GM19023 (cell line): ENCODE results near the gene CFDP1.
"Not testable (repeated sequence)": the region's sequence is repeated elsewhere in the genome, so short reads cannot be mapped to it uniquely, and the experiment has no call there.

Experiments used
- ATAC-seq: cut with Tn5 transposase; IDR thresholded peaks from one replicate; pipeline ENCODE4 v1.9.1; 2021; ENCODE audit warnings: mild to moderate bottlenecking, moderate library complexity; ENCODE audit not compliant: unreplicated experiment

The CFDP1 gene

DNA sequence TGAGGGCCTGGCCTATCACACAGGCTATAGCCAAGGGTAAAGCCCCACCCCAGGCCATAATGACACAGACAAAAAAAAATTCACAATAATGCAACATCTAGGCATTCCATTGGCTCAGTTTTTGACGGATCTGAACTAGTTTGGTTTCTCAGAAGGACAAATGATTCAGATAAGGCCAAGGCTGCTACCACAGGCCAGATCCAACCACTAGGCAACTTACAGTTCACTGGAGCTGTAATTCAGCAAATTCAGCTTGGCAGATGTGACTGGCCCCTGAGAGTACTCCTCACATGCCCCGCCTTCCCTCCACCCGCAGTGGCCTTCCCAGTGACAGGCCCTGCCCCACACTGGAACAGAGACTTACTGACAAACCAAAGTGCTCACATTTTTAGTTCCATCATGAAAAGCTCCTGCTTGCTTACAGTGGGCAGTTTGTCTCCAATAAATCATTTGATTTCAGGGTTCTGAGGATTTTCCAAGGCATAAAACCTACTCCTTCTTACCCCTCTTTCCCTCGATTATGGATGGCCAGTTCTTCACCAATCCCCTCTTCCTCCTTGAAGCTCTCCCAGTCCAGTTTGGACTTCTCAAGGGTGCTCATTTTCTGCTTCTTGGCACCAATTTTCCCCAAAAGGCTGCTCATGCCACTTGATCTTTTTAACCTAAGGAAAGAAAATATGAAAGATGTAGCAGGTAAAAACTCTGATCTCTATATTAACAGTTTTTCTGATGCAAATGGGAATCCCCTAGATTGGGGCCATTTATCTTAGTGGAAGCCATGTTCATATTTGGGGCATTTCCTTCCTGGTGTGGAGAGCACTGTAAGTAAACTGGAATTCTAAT is 128.6 kb downstream of the CFDP1 start:
- ATAC-seq = no peak

DNA sequence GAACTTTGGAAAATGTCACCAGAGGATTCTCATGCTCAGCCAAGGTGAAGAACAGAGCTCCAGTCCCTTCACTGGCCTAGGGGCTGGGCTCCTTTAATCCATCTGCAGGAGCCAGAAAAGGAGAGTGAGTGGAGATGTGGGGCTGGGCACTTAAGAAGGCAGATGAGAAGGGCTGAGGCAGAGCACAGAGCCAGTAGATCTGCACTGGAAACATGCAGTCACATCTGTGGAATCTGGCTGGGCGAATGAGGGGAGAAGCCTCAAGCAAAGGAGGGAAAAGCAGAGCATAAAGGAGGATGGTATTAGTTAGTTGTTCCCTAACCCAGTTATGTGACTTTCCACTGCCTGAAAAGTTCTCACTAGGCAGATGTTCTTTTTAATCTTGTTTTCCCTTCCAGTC is 131.5 kb downstream of the CFDP1 start:
- ATAC-seq = no peak

DNA sequence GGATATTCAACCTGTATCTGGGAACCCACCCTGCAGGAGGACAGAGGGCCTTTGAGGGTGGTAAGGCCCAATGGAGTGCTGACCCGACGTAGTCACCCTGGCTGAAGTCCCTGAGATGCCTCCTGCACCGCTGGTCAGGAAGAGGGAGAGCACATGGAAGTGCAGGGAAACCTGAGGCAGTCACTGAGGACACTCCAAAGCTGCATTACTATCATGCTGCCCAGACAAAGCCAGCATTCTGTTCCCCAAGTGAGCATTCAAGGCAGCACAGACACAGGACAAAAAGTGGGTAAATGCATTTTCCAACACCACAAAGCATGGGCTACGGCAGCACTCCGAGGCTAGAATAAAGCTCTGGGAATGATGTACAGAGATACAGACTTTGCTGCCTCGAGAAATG is 135.0 kb downstream of the CFDP1 start:
- no peak for ATAC-seq

DNA sequence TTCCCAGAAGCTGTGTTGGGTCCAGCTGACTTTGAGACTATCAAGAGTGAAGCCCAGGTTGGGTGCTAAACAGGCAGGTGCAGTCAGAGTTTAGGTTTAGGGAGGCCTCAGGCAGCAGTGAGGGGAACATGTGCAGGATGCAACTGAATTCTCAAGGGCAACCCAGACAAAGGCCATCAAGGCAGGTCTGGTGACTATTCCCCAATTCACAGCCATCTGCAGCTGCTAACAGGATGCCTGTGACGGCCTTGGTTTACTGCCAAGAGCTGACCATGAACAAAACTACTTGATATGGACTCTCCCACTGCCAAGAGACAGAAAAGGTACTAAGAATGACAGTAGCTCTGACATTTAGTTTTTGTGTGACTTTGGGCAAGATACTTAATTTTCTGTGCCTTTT is 136.7 kb downstream of the CFDP1 start:
- ATAC-seq = no peak

DNA sequence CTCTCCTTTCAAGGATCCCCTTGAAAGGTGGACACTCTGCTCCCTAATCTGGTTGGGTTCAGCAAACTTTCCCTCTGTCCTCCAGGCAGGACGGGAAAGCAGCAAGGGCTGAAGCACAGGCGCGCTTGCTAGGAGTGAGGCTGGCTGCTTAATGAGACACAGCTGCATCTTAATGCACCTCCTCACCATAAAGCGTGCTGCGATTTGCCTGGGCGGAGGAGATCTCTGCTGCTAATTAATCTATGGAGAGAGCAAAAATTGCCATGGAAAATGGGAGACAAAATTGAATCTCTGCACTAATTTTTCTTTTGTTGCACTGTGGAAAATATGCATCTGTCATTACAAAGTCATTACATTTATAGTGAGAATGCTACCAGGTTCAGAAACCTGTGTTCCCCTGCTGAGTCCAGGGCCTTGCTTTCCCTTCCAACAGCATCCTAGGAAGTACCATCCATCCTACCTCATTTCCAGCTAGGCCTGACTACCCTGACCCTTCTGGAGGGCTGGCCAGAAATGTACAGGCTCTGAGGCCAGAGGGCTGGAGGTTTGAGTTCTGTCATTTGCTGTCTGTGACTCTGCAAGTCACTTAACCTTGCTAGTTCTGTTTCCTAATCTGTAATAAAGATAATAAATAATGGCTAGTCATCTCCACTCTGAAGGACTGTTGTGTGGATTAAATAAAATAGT is 138.4 kb downstream of the CFDP1 start:
- no peak for ATAC-seq

DNA sequence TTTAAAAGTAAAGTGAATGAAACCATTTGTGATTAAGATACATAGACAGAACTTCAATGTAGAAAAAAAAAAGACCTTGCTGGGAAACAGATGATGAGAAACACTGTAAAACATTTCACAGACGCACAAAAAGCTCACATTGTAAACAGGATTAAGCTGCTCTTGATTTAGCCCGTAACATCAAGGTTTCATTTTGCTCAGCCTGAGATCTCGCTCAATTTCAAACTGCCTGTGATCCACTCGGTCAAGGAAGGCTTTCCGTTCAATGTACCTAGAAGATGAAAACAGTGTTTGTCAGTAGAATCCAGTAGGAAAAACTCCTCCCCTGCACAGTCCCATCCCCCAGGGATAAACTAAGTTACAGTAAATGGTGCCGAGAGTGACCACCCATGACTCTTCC is 139.5 kb downstream of the CFDP1 start:
- ATAC-seq = no peak

DNA sequence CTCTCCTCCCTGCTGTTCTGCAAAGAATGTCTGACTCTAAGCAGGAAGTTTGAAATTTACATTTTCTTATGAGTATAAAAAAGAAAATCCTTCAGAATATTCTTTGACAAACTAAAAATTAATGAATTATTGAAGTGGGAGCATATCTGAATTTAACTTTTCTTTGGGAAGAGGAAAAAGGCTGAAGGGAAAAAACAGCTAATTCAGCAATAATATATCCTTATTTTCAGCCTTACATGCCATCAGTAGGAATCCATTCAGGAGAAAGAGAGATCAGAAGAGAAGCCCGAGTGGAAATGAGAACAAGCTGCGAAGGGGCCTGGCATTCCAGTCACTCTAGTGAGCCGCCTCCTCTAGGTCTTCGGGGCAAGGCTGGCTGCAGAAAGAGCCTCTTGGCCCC is 140.1 kb downstream of the CFDP1 start:
- ATAC-seq = no peak

DNA sequence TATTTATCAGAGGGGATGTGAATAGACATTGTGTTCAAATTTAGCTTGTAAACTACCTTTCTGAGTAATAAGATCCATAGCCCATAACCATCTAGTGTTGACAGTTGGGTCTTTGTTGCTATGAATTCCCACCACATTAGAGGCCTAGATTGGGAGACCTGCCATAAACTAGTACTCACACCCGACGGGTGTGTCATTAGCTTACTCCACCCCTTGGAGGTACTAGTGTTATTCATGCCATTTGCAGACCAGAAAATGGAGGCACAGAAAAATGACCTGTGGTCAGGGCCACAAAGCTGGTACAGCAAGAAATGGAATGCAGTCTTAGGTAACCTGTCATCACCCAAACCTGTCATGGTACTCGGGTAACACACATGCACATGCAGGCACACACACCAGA is 140.6 kb downstream of the CFDP1 start:
- ATAC-seq = no peak

DNA sequence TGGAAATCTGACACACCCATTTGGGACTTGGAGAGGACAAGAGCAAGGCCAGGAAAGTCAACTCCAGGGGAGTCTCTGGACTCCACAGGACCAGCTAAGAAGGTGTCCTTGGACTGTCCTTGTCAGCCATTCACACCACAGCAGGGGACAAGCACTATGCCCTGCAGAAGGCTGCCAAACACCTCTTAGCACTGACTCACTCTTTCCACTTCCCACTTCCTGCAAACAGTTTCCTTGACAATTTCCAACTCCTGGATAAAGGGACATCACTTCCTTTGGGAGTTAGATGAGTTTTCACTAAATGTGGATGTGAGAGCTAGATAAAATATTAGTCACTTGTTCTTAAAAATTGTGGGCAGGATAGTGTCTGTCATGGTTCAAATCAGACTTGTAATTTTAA is 144.1 kb downstream of the CFDP1 start:
- ATAC-seq = no peak

DNA sequence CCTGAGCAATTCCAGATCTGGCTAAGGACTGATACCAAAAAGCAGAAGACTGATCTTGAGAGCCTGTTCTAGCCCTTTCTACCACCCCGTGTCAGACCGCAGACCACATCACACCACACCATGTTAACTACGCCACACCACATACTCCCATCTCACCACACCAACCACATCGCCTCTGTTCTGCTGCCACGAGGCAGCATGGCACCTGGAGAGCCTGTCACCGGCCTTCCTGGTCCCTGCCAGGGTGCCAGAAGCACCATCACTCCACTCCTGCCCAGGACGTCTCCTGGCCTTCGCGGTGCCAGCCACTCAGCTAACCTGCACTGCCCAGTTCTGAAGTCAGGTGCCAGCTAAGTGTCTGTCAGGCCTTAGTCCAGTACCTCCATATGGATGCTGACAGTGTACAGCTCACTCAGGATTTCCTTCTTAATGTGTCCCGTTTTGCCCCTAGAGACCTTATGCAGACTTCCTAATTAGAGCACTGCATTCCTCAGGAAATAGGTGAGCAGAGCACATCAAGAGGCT is 144.6 kb downstream of the CFDP1 start:
- ATAC-seq = no peak

DNA sequence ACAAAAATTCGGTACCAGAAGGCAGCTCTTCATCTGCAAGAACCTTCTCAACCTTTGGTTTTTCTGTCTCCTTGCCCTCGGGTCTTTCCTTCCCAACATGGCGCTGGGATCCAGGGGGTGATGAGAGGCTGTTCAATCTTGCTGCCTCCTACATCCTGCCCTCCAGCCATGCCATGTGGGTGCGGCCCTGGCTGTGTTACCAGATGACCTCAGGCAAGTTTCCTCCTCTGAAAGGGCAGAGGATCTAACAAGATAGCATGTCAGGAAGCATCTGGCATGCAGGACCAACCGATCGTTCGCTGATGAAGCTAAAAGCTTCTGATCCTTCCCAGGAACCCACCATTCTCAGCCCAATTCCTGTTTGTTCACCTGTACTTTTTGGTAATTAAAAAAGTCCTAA is 145.1 kb downstream of the CFDP1 start:
- ATAC-seq = no peak

DNA sequence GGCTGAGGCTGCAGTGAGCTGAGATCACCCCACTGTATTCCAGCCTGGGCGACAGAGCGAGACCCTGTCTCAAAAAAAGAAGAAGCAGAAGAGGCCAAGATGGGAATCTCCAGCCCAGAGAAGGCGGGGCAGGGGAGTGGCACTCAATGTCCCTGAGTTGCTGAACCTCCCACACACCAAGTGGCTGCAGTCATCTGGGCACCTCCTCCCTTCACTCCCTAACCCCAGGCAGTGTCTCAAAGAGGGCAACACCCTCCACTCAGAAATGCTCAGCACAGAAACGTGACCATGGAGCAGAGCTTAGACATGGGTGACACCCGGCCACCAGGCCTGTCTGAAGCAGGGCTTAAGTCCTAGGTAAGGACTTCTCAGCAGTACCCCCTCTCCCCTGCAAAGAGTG is 145.6 kb downstream of the CFDP1 start:
- ATAC-seq = no peak

DNA sequence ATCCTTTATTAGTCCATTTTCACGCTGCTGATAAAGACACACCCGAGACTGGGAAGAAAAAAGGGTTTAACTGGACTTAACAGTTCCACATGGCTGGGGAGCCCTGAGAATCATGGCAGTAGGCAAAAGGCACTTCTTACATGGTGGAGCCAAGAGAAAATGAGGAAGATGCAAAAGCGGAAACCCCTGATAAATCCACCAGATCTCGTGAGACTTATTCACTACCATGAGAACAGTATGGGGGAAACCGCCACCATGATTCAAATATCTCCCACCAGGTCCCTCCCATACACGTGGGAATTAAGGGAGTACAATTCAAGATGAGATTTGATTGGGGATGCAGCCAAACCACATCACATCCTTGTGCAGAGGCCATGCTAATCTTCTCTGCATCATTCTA is 146.9 kb downstream of the CFDP1 start:
- no peak for ATAC-seq

DNA sequence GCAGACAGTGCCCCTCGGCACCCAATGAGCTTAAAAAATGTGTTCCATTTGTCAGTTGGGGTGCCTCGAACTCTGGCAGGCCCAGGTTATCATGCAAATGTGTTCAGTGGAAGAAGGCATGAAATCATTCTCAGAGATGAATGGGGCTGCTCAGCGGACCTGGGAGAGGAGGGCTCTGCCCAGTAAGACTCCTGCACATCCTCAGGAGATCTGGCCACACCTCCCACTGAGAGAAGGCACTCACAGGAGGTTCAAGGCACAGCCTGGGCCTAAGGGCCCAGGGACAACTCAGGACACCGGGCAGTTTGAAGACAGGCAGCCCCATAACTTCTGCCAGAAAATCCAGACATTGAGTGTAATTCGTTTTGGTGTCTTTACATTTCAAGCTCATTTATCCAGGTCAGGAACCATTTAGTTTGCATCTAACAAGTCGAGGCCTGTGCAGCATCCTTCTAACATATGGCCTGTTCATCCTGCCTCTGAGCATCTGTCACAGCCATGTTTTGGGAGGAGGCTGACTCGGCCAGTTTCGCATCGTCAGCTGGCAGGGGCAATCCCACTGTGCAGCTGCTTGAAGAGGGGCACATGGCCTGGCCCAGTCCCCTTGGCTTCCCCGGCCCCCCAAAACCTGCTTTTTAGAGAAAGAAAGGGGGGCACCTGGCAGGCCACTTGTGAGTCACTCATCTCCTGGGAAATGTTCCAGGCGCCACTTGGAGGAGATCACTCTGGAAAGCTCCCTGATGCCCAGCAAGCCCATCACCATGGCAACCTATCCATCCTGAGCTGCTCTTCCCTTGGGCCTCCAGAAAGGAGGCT is 150.6 kb downstream of the CFDP1 start:
- ATAC-seq = no peak

DNA sequence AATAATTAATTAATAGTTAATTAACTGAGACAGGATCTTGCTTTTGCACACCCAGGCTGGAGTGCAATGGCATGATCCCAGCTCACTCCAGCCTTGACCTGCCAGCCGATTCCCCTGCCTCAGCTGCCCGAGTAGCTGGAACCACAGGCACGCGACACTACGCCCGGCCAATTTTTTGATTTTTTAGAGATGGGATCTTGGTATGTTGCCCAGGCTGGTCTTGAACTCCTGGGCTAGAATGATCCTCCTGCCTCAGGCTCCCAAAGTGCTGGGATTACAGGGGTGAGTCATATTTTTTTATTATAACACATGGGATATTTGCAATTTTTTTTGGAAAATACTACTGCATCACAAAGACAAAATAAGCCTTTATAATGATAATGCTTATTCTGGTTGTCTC is 151.5 kb downstream of the CFDP1 start:
- ATAC-seq = no peak

DNA sequence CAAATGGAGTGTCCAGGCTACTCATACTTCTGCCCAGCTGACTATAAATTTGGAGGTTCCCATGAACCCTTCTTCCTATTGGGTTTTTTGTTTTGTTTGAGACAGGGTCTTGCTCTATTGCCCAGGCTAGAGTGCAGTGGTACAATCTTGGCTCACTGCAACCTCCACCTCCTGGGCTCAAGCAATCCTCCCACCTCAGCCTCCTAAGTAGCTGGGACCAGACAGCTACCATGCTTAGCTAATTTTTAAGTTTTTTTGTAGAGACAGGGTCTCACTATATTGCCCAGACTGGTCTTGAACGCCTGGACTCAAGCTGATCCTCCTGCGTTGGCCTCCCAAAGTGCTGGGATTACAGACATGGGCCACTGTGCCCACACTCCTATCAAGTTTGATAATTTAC is 152.3 kb downstream of the CFDP1 start:
- ATAC-seq = not testable (repeated sequence)

DNA sequence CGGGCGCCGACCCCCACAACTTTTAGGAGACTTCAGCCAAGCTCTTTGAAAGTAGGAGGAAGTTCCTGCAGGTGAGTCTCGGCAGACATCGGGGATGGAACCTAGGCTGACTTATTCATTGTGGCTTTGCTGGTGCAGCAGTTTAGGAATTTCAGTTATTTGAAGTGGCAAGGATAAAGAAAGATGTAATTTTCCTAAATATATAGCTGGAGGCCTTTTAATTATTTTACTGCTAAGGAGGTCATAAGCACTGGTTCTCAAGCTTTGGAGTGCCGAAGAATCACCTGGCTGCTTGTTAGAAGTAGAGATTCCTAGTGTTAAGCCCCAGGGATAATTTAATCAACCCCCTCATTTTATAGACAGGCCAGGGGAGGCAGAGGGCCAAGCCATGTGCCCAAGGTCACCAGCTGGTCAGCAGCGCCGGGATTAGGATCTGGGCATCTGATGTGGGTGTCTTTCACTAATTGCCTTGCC is 152.9 kb downstream of the CFDP1 start:
- no peak for ATAC-seq

DNA sequence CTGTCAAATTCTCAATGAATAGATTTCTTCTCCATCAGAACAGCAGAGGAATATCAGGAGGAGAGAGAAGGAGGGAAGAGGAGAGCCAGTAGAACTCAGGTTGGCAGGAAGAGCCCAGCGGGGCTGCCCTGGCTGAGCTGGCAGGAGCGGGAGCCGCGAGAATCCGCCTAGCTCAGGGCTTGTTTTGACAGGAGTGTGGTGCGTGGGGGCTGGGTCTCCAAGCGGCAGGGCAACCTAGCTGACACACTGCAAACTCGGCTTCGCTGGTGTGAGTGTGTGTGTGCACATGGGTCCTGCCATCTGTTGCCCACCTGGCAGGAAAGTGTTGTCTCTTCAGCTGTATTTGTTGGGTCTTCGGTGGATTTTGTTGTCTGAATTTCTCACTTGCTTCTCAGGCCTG is 154.0 kb downstream of the CFDP1 start:
- ATAC-seq = no peak

DNA sequence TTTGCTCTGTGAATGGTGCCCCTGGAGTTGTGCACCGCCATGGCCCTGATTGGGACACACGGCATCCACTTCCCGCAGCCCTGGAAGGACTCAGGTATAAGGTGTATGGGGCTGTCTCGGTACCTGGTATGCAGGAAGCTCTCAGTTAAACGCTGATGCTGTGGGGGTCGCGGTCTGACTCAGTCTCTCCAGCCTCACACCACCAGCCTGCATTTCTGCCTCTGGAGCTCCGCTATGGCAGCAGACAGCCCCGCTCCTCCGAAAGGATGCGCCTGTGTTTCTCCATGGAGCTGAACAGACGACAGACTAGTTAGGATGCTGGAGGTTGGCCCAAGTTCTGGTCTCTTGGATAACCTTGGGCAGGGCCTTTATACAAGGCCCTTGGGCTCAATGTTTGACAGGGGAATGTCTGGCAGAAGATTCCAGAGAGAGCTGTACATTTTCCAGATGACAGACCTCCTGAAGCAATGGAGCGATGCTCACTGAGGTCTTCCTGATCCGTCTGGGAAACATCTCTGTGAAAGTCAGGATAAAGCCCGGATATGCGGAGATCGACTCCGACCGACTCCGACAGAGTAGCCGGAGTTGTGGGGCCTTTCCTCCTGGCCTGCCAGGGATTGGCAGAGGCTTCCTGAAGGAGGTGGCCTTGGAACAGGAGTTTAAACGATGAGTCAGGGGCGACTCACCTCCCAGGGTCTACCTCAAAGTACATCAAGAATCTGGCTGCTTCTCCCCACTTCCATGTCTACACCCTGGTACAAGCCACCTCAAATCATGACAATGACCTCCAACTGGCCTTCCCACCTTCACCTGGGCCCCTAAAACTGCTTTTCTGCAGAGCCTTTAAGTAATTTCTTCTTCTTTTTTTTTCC is 160.0 kb downstream of the CFDP1 start:
- no peak for ATAC-seq

DNA sequence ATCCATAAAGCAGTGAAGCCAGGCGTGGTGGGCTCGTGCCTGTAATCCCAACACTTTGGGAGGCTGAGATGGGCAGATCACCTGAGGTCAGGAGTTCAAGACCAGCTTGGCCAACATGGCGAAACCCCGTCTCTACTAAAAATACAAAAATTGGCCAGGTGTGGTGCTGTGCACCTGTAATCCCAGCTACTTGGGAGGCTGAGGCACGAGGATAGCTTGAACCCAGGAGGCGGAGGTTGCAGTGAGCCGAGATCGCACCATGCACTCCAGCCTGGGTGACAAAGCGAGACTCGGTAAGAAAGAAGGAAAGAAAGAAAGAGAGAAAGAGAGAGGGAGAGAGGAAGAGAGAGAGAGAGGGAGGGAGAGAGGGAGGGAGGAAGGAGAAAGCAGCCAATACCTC is 160.7 kb downstream of the CFDP1 start:
- ATAC-seq = not testable (repeated sequence)
